Loucy (cell line): ENCODE data around the gene DLGAP1.

Experiments
- EZH2phosphoT487 ChIP-seq: fragments of 200-600 bp; IDR thresholded peaks from 2 replicates; pipeline ENCODE4 v1.6.1; 2018; ENCODE audit warnings: antibody characterized with exemption, mild to moderate bottlenecking, moderate library complexity, borderline replicate concordance
- TF ChIP-seq, protein P1 (sequence below): fragments of 200-600 bp; sonication (generic); conservative IDR thresholded peaks from 2 replicates; pipeline ENCODE4 v1.5.1; 2014; ENCODE audit warnings: mild to moderate bottlenecking, antibody characterized with exemption, low read length

DNA sequence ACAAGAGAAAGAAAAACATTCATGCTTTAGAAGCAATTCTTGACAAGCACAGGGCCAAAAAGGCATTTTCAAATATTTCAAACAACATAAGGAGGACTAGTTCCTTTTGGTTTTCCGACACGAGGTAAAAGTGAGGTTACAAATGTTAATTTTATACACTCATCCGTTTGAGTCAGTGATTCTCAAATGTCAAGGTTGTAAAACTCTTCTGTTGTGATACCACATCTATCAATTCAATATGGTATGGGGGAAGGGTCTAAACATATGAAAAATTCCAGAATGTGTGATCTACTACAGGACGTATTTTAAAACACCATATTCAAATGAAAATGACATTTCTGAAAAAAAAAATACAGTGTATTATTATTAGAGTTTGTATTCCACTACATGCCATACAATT is 952.5 kb downstream of the DLGAP1 start:
- TF ChIP-seq, protein P1, sequence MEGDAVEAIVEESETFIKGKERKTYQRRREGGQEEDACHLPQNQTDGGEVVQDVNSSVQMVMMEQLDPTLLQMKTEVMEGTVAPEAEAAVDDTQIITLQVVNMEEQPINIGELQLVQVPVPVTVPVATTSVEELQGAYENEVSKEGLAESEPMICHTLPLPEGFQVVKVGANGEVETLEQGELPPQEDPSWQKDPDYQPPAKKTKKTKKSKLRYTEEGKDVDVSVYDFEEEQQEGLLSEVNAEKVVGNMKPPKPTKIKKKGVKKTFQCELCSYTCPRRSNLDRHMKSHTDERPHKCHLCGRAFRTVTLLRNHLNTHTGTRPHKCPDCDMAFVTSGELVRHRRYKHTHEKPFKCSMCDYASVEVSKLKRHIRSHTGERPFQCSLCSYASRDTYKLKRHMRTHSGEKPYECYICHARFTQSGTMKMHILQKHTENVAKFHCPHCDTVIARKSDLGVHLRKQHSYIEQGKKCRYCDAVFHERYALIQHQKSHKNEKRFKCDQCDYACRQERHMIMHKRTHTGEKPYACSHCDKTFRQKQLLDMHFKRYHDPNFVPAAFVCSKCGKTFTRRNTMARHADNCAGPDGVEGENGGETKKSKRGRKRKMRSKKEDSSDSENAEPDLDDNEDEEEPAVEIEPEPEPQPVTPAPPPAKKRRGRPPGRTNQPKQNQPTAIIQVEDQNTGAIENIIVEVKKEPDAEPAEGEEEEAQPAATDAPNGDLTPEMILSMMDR: no peak
- TF ChIP-seq EZH2phosphoT487: no peak
